M059J (cell line): ENCODE data around the gene JAK3. TPM values are rescaled to one million over a fixed set of nuclear protein-coding genes. Genes with fewer than 3 reads are reported as not detected.
"Not testable (repeated sequence)": the region's sequence is repeated elsewhere in the genome, so short reads cannot be mapped to it uniquely, and the experiment has no call there.

Source experiments
- DNase-seq: peaks from one replicate; pipeline ENCODE4 v3.0.0-alpha.2; 2012; ENCODE audit warnings: low read depth
- total RNA-seq: library from RNA; depleted of rRNA; stranded (reverse); fragments of >200 nt; shearing (Covaris generic); gene quantifications from 2 replicates; pipeline ENCODE4 v1.2.3, GENCODE V29; 2014; rRNA removed

Gene JAK3
- total RNA-seq, result 0.39 and 0.71 TPM in 2 replicates

DNA sequence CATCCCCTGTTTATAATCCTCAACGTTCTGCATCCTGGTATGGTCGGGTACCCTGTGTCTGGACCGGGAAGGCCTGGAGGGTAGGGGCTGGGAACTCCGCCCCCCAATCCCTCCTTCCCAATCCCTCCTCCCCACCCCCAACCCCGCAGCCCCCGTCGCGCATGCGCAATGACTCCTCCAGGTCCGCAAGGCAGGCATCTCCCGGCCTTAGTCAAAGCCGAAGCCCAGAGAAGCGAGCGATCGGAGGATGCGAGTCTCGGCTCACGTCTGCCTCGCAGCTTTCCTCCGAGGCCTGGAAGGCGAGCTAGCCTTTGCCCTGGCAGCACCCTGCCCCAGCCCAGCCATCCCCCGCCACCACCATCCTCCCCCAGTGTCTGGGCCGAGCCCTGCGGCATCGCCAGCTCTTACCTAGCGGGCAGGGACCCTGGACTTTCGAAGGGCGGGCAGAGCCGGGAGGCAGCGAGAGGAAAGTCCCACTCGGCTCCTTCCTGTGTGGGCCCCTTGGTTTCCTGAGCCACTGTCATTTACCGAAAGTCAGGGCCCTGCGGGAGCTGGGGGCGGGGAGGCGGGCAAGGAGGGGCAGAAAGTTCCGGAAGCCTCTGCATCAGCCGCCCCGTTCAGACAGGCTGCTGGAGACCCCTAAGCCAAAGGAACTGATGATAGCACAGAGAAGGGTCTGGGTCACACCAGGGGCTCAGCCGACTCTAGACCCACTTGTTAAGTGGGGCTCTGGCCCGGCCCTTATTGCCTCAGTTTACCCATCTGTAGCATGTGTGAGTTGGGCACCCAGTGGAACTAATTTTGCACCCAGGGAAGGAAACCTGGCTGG, at the start of gene JAK3:
Gene JAK3, minus strand, starts transcription at position 445 of the 829 bp plus-strand sequence. CDS start 3,565 bp downstream, outside the sequence.
- no peak for DNase-seq

DNA sequence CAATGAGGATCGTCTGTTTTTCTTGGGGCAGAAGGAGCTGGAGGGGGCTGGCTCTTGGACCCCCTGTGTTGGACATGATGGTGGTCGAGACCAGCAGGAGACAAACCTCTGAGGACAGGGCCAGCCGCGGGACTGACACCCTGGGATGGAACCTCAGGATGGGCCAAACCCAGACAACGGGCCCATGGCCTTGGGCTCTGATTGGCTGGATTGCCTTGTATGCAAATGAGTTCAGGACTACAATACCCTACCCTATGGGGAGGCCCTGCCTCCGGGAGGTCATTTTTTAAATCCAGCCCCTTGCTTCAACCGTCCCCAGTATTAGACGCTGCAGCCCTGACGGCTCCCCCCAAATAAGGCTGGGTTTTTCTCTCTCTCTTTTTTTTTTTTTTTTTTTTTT, 46.0 kb upstream of the JAK3 start:
- no peak for DNase-seq

DNA sequence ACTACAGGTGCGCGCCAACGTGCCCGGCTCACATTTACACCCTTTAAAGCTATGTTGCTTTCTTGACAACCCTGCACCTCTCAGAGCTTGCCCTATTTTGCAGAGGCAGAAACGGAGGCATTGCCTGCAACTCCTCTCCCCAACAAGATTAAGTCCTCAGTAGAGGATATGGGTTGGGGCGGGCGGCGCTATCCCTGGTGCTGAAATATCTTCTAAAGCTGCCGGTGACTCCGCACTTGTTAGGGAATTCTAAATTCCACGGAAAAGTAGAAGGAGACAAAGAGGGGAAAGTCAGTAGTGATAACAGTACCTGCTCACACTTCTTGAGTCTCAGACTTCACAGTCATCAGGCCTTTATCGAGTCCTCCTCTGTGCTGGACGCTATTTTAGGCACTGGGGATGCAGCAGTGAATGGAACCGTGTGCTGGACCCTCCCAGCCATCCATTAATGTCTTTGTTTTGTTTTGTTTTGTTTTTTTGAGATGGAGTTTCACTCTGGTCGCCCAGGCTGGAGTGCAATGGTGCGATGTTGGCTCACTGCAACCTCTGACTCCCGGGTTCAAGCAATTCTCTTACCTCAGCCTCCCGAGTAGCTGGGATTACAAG, 41.9 kb upstream of the JAK3 start:
- DNase-seq, result peak; percentile 53

DNA sequence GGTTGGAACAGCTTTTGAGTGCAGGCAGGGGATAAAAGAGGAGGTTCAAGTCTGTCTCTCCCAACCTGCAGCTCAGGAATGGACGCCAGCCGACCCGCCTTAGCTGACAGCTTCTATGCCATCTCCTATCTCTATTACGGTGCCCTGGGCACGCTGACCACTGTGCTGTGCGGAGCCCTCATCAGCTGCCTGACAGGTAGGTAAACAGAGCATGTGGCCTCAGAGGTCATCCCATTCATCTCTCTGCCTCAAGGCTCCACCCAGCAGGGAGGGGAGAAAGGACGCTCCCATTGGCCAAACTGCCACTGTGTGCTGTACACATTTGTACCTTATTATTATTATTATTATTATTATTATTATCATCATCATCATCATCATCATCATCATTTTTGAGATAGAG, 40.5 kb upstream of the JAK3 start:
- no peak for DNase-seq

DNA sequence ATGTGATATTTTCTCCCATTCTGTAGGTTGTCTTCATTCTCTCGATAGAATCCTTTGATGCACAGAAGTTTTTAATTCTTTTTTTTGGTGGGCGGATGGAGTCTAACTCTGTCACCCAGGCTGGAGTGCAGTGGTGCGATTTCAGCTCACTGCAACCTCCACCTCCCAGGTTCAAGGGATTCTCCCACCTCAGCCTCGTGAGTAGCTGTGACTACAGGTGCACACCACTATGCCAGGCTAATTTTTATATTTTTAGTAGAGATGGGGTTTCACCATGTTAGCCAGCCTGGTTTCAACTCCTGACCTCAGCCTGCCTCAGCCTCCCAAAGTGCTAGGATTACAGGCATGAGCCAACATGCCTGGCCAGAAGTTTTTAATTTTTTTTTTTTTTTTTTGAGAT, 39.4 kb upstream of the JAK3 start:
- not testable (repeated sequence) for DNase-seq

DNA sequence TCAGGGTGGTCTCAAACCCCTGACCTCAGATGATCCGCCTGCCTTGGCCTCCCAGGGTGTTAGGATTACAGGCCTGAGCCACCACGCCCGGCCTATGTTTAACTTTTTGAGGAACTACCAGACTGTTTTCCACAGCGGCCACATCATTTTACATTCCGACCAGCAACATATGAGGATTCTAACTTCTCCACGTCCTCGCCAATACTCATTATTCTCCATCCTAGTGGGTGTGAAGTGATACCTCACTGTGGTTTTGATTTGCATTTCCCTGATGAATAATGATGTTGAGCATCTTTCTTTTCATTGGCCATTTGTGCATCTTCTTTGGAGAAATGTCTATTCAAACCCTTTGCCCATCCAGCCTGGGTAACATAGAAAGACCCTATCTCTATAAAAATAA, 38.7 kb upstream of the JAK3 start:
- no peak for DNase-seq

DNA sequence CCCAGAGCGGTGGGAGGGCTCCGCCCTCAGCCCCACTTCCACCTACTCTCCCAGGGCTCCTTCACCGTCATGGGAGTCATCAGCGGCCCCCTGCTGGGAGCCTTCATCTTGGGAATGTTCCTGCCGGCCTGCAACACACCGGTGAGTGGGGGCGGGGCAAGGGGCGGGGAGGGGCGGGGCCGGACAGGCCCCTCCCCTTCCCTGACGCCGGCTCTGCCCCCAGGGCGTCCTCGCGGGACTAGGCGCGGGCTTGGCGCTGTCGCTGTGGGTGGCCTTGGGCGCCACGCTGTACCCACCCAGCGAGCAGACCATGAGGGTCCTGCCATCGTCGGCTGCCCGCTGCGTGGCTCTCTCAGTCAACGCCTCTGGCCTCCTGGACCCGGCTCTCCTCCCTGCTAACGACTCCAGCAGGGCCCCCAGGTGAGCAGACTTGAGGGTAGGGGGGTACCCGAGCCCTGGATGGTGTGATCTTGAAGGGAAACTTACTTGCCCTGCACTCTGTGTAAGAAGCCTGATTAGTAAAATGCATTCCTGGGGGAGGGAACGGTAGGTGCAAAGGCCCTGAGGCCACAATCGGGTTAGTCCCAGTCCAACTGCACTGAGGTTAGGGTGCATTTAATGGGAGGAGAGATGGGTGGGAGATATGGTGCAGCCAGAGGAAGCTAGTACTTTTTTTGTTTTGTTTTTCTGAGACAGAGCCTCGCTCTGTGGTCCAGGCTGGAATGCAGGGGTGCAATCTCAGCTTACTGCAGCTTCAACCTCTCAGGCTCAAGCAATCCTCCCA, 36.0 kb upstream of the JAK3 start:
- no peak for DNase-seq

DNA sequence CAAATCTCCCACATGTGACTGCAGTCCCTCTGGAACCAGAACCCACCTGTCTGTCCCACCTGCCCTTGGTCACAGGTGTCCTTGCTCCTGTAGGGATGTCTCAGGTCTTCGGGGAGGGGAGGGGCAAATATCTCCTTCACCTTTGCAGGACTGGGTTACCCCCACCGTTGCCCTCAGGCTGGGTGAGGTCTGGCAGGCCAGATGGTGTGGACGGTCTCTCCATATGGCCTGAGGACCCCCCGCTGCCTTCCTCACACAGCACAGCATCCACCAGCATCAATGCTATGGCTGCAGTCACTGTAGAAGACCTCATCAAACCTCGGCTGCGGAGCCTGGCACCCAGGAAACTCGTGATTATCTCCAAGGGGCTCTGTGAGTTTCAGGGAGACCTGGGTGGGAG, 33.9 kb upstream of the JAK3 start:
- DNase-seq, result no peak

DNA sequence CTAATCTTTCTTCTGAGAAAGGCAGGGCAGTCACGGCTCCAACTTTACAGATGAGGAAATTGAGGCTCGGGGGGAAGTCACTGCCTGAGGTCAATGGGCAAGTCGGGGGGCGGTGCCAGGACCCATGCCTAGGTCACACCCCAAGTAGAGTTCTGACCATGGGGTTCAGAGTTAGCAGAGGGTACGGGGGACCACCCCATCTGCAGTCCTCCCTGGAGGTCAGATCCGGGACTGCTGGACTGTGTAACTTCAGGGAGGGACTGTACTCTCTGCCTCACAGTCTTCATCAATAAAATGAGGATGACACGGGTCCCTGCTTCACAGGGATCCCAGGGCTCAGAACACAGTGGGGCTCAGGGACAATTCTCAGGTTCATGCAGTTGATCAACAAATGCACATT, 31.7 kb upstream of the JAK3 start:
- DNase-seq, result no peak

DNA sequence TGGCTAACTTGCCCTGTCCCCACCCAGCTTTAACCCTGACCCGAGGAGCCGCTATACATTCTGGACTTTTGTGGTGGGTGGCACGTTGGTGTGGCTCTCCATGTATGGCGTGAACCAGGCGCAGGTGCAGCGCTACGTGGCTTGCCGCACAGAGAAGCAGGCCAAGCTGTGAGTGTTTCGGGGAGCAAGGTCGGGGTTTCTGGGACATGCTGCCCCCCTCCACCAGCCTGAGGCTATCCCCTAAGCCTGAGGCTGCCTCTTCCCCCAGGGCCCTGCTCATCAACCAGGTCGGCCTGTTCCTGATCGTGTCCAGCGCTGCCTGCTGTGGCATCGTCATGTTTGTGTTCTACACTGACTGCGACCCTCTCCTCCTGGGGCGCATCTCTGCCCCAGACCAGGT, 29.9 kb upstream of the JAK3 start:
- no peak for DNase-seq

DNA sequence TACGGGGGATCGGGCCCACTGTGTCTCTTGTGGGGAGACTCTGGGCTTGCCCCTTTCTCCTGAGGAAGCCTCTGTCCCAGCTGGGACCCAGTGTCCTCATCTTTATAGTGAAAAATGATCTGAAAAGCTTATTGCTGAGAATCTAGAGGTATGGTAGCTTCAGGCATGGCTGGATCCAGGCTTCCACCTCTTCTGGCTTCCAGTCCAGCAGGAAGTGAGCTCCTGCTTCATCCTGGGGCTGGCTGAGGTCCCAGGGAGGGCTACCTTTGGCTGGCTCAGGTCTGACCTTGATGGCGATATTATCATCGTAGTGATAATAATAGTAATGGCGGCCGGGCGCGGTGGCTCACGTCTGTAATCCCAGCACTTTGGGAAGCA, 27.0 kb upstream of the JAK3 start:
- no peak for DNase-seq

DNA sequence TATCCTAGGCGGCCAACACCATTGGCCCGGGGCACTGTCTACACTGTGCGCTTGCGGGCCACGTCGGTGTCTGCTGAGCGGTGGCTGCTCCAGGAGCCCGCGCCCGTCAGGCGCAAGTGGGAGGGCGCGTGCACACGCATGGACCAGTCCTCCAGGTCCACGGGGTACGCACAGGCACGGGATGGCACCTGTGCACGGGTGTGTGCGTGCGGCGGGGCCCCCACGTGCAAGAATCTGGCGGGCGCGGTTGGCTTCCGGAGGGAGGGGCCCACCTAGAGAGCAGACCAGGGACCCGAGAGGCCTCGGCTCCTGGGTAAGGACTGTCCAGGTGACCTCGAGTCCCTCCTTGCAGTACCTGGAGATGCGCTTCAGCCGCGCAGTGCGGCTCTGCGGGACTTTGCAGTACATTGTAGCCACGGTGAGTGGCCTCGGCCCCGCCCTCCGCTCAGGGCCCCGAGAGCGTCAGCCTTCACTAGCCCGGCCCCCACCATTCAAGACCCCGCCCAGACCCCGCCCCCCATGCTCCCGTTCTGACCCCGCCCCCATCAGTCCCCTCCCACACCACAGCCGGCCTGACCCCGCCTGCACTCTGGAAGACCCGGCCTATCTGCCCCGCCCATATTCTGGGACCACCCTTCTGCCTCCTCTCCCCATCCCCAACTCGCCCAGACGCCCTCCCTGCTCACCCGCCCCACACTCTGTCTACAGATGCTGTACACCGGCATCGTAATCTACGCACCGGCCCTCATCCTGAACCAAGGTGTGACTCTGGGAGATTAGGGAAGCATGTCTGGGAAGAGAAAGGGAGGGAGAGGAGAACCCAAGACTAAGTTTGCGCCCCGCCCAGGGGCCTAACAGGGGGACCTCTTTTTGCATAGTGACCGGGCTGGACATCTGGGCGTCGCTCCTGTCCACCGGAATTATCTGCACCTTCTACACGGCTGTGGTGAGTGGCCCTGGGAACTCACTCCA, 26.3 kb upstream of the JAK3 start:
- no peak for DNase-seq

DNA sequence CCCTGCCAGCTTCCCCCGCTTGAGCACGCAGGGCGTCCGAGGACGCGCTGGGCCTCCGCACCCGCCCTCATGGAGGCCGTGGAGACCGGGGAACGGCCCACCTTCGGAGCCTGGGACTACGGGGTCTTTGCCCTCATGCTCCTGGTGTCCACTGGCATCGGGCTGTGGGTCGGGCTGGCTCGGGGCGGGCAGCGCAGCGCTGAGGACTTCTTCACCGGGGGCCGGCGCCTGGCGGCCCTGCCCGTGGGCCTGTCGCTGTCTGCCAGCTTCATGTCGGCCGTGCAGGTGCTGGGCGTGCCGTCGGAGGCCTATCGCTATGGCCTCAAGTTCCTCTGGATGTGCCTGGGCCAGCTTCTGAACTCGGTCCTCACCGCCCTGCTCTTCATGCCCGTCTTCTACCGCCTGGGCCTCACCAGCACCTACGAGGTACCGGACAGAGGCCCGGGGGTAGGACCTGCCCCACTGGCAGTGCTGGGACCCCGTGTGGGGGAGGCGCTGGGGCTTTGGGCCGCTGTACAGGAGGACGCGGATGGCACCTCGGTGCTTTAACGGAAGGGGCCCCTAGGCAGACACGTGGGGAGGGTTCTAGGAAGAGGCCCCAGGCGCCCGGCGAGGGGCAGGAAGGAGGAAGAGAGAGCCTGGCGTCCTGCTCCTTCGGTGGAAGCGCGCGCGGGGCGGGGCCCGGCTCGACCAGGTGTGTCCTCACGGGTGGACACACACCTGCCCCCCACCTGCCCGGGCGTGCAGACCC, 24.6 kb upstream of the JAK3 start:
- no peak for DNase-seq

DNA sequence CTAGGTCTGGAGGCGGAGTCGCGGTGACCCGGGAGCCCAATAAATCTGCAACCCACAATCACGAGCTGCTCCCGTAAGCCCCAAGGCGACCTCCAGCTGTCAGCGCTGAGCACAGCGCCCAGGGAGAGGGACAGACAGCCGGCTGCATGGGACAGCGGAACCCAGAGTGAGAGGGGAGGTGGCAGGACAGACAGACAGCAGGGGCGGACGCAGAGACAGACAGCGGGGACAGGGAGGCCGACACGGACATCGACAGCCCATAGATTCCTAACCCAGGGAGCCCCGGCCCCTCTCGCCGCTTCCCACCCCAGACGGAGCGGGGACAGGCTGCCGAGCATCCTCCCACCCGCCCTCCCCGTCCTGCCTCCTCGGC, 24.1 kb upstream of the JAK3 start, which contains the start of gene SLC5A5:
Gene SLC5A5, plus strand, starts transcription at position 68 of the 373 bp plus-strand sequence. CDS start 375 bp downstream, outside the sequence.
- DNase-seq, result no peak

DNA sequence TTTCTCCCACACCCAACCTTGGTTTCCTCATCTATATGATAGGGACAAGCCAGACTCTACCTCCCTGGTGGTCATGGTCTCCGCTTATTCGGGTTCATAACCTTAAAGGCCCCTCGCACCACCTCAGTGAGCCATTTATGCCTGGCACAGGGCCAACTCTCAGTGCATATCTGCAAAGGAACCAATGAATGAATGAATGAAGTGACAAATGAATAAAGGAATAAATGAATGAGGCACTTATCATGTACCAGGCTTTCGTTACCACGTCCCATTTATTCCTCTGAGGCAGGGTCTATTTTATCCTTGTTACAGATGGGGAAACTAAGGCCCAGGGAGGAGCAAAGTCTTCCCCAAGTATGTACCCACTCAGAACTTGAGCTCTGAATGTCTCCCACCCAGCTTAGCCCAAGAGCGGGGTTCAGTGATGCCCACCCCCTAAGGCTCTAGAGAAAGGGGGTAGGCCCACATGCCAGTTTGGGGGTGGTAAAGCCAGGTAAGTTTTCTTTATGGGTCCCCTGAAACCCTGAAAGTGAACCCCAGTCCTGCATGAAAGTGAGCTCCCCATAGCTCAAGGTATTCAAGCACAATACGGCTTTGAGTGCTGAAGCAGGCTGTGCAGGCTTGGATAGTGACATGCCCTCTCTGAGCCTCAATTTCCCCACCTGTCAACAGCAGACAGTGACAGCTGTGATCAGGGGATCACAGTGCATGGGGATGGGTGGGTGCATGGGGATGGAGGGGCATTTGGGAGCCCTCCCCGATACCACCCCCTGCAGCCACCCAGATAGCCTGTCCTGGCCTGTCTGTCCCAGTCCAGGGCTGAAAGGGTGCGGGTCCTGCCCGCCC, 23.5 kb upstream of the JAK3 start:
- no peak for DNase-seq

DNA sequence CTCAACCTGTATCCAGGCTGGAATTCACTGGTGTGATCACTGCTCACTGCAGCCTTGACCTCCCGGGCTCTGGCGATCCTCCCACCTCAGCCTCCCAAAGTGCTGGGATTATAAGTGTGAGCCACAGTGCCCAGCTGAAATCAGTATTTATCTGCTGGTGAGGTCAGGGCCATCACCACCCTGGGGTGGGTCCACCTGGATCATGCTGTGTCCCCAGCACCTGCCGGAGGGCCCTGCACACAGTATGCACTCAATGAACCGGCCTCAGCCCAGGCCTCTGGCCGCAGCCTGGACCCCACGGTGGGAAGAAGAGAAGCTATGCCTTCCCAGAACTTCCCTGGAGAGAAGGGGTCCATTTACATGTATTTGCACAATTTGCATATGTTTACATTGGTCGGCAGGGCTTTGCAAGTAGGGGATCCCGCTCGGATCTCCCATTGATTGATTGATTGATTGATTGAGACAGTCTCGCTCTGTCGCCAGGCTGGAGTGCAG, 21.4 kb upstream of the JAK3 start:
- DNase-seq, result no peak

DNA sequence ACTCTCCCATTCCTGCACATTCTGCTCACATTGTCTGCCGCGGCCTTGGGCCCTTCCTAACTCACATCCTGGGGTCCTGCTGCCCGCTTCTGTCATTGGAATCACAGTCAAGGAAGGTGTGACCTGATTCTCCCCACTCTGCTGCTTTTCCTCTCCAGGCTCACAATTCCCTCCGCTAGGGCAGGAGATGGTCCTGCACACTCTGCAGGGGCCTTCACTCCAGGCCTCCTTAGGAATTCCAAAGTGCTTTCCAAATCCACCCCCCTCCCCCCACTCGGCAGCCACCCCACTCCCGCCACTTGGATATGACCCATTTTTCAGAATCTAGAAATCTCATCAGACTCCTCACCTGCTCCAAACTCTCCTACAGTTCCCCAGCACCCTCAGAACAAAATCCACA, 20.9 kb upstream of the JAK3 start:
- DNase-seq, result no peak

DNA sequence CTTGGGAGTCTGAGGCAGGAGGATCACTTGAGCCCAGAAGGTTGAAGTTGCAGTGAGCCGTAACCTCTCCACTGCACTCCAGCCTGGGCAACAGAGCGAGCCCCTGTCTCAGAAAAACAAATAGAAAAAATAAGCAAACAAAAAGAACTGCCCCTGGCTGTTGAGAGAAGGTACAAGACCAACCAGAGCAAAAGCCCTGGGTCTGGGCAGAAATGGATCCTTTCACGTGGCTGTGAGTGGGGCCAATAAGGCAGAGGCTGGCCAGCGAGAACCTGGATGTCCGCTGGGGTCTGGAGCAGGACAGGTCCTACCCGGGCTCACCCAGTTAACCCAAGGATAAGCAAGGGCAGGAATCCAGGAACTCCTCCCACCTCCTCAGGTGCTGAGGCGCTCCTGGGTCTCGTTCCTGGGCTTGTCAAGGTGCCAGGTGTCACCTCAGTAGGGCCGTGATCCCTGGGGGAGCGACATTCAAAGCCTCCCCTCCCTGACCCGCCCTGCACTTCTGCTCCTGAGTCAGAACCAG, 19.2 kb upstream of the JAK3 start:
- DNase-seq, result no peak

DNA sequence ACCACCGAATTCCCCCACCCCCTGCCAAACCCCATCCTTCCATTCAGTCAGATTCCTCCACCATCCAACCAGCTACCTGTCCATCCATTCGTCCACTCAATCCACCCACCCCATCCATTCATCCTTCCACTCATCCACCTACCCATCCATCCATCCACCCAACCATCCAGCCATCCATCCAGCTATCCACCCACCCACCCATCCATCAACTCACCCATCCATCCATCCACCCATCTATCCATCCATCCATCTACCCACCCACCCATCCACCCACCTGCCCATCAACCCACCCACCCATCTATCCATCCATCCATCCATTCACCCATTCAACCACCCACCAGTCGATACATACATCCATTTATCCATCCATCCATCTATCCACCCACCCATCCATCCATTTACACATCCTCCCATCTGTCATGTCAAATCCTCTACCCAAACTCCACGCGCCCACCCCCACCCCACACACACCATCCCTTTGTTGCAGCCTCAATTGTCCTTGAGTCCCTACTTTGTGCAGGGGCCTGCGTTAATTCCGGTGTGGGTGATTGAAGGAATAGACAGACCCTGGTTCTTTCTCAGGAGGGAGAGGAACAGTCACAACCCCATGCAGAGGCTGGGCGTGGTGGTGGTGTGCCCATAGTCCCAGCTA, 18.7 kb upstream of the JAK3 start:
- DNase-seq, result no peak
